Stimulated activated CD8-positive, alpha-beta memory T cell treated with anti-CD3 and anti-CD28 coated beads, Interleukin-15, amount 100 ng/mL, for 24 hours (primary cell): ENCODE results near the gene EIF2A.
A peak's percentile ranks its signal among the peaks of the same experiment; 100 is the strongest.
"Not testable (repeated sequence)": the region's sequence is repeated elsewhere in the genome, so short reads cannot be mapped to it uniquely, and the experiment has no call there.

ENCODE experiments used
- DNase-seq: peaks from one replicate; pipeline ENCODE4 v3.0.0-alpha.2; 2020; ENCODE audit warnings: low read depth

Gene EIF2A

DNA sequence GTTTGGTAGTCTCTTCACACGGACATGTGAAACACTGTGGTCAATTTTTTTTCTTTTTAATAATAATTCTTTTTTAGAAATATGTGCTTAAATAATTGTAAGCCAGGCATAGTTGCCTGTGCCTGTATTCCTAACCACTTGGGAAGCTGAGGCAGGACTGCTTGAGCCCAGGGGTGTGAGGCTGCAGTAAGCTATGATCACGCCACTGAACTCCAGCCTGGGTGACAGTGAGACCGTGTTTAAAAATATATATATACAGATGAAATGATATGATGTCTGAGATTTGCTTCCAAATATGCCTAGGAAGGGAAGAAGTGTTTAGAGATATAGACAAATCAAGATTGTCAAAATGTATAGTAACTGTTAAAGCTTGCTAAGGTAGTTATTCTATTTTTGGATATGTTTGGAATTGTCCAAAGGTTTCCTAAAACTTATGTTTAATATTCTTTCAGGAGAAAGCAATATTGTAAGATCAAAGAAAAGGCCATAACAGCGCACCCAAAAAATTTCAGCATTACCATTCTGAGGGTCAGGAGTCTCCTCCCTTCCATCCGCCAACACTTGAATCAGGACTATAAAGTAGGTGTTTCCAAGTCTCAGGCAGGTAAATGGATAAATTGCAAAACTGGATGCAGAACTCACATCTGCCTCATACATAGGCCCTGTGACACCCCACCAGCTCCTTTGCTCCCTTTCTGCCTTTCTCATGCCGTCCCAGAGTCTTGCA, 56.0 kb downstream of the EIF2A start:
- no peak for DNase-seq

DNA sequence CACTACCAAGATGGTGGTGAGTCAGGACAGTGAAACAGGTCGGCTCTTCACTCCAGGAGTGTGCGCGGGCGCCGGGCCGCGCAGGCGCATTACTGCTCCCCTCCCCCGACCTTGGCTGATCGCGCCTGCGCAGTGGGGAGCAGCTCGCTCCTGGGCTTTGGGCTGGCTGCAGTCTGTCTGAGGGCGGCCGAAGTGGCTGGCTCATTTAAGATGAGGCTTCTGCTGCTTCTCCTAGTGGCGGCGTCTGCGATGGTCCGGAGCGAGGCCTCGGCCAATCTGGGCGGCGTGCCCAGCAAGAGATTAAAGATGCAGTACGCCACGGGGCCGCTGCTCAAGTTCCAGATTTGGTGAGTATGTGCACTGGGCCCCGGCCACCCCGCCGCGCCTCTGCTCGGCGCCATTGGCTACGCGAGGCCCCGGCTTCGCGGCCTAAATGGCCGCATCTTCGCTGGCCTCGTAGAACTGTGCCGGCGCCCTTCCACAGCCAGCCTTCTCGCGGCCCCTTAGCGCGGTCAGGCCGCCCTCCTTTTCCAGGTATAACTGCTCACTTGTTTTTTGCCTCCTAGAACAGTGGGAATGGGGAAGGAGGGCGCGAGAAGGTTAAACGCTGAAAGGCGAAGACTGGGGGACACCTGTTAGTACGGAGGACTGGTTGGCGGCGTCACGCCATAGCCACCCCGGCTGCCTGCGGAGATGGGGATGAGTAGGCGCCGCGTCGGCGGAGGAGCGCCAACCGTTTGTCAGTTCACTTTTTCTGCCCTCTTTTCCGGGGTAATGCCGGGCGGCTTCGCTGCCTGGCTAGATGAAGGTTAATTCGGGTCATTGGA, 56.8 kb downstream of the EIF2A start, which contains the start of gene SELENOT:
TSS of gene SELENOT (plus strand) at position 169 of the 827 bp plus-strand sequence. CDS start at position 211, 42 bp downstream.
- DNase-seq, result peak; percentile 88

- no peak for DNase-seq
Measured at GRCh38 chr3:150603980-150604319, 57.4 kb downstream of the EIF2A start.

GRCh38 chr3:150605998-150606641, 59.5 kb downstream of the EIF2A start:
- DNase-seq, result no peak

GRCh38 chr3:150607267-150608065, 60.9 kb downstream of the EIF2A start:
- DNase-seq, result no peak

DNA sequence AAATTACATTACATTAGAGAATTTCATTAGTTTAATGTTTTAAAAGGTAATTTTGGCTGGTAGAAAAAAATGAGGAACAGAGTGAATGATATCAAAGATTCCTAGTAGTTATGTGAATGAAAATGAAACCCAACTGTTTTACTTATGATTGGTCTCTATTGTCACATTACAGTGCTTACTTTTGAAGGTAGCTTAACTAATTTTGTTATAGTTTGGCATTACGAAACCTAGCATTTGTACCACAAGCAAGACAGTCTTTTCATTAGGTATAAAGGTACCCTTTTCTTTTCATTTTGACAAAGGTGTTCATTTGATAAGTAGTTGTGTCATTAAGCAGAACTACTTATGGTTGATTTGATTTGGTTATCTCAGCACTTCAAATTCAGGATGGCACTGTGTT, 63.4 kb downstream of the EIF2A start:
- DNase-seq, result no peak

- no peak for DNase-seq
Measured at GRCh38 chr3:150610785-150611184, 64.2 kb downstream of the EIF2A start.

DNA sequence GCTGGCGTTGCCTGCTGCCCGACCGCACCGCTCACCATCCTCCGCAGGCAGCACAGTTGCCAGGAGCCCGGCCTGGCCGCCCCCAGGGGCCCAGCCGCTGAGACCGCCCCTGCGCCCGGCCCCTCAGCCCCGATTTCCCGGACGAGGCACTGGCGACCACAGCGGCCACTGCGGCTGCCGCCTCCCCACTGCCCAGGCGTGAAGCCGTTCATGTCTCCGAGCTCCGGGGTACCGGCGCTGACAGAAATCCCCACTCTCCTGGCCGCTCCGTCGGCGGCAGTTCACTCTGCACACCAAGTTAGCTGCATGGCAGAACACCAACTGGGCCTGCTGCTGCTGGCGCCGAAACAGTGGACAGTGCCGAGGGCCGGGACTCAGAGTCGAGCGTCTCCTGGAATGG, 65.1 kb downstream of the EIF2A start:
- no peak for DNase-seq

- DNase-seq, result no peak
Measured at GRCh38 chr3:150612494-150612893, 65.9 kb downstream of the EIF2A start.

GRCh38 chr3:150613034-150613433, 66.4 kb downstream of the EIF2A start:
- DNase-seq, result no peak

- no peak for DNase-seq
Measured at GRCh38 chr3:150613709-150614480, 67.3 kb downstream of the EIF2A start.

- no peak for DNase-seq
Measured at GRCh38 chr3:150620002-150620689, 73.6 kb downstream of the EIF2A start.

DNA sequence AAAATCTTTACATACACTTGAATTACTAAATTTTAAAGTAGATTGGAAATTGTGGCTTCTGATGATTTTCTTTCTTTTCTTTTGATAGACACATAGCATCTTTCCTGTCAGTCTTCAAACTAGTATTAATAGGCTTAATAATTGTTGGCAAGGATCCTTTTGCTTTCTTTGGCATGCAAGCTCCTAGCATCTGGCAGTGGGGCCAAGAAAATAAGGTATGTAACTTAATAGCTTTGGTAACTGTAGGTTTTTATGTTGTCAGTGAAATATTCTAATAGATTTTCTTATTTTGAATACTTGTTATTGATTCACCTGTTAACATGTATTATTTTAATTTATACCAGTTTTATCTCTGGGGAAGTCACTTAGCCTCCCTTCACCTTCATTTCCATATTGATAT, 76.4 kb downstream of the EIF2A start:
- not testable (repeated sequence) for DNase-seq

DNA sequence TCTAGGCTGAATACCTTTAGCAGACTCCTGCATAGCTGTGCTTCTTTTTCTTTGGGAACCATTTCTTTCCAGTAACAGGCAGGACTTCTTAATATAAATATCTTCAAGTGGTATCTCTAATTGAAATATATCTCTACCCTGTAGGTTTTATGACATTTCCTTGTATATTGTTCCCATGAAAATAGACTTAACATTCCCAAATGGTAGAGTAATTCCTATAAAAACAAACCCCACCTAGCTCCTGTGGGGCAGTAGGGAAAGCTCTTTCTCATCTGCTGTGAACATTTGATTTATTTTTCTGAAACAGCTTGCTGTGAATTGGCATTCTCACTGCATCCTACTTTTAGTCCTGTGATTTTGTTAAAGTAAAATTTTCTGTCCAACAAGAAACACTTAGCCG, 77.4 kb downstream of the EIF2A start:
- DNase-seq, result no peak

DNA sequence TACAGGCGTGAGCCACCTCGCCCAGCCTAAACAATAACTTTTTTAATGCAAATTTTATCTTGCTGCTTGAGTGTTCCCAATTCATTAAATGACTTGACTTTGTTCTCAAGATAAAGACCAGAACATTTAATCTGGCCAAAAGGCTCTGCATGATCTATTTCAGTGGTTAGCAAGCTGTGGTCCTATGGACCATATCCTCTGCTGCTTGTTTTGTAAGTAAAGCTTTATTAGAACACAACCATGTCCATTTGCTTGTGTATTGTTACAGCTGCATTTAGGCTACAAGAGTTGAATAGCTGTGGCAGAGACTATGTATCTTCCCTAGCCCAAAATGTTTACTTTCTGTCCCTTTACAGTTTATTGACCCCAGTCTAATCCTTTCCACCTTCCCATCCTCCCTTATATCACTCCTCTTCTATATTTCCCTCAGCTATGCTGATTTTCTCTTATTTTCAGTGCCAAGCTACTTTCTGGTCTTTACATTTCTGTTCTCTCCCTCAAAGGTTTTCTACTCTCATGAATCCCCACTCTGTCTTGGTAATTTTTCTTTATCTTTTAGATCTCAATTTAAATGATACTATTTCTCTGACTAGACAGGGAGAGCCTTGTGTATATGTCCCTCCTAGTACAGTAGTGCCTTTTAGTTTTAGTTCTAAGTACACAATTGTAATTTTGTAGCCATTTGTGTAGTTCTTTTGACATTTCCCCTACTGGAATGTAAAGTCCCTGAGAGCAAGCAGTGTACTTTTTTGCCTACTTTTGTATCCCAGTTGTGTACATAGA, 79.8 kb downstream of the EIF2A start:
- DNase-seq, result no peak

DNA sequence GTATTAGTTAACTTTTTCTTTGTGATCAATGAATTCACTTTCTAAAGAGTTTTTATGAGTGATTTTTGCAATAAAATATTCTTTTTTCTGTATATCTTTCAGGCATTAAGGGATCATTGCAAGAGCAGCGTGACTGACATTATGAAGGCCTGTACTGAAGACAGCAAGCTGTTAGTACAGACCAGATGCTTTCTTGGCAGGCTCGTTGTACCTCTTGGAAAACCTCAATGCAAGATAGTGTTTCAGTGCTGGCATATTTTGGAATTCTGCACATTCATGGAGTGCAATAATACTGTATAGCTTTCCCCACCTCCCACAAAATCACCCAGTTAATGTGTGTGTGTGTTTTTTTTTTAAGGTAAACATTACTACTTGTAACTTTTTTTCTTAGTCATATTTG, 81.0 kb downstream of the EIF2A start:
- DNase-seq, result no peak

GRCh38 chr3:150631515-150632221, 85.1 kb downstream of the EIF2A start:
- no peak for DNase-seq

DNA sequence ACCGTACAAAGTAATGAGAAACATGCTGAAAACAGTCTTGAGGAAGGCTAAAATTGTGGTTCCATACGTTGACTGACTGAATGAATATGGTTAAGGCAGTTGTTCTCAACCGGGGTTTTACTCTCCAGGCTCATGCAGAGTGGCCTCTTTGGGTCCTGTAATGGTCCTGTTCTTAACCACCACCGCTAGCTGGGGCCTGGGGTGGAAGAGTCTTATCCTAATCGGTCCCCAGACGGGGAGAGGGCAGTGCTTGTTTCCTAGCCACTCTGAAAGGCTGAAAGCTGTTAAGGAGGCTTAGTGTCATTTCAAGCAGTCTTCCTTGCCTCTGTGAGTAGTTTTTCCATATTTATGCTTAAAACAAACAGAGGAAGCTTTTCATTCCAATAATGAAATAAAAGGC, 88.5 kb downstream of the EIF2A start:
- DNase-seq, result no peak

- no peak for DNase-seq
Measured at GRCh38 chr3:150635526-150635925, 88.9 kb downstream of the EIF2A start.
